ENCODE measurements around the gene HOMEZ. TPM values are rescaled to one million over a fixed set of nuclear protein-coding genes. Genes with fewer than 3 reads are reported as not detected.

The HOMEZ gene
- total and polyA plus RNA-seq, 2 experiments from 2014 or later, result 5.3 to 7.9 TPM

- Histone ChIP-seq H3F3A (replicated peaks; ENCODE audit: low read depth) (peaks cover 12% of the 10 kb centered on the region; the same call in 1 of the 2 replicates), H2AFZ (no peak overlapping the region), H4K20me1 (replicated peaks; ENCODE audit: insufficient read depth) (no peaks in the 10 kb centered on the region; the same call in 1 of the 2 replicates), H3K36me3 (ENCODE audit: insufficient read depth) (no peaks in the 10 kb centered on the region; the same call in 1 of the 2 replicates), H3K4me1 (ENCODE audit: insufficient read depth) (peaks cover 15% of the 10 kb centered on the region), H3K9me2 (ENCODE audit: insufficient read depth) (no peaks in the 10 kb centered on the region), H3K27ac (ENCODE audit: low read depth) (no peak overlapping the region), H3K27me3 (ENCODE audit: insufficient read depth) (peaks cover 22% of the 10 kb centered on the region), H3K4me2 (peak overlapping the region; percentile 96), H3K79me2 (replicated peaks; ENCODE audit: insufficient read depth) (peaks cover 11% of the 10 kb centered on the region; the same call in 1 of the 2 replicates), H3K4me3 (peak overlapping the region; percentile 85)
- Mint-ChIP-seq H3K4me3 (peak overlapping the region; percentile 94), H3K9me3 (no peaks in the 10 kb centered on the region; the same call in 2 of the 3 replicates), H3K4me1 (peaks cover 25% of the 10 kb centered on the region), H3K27me3 (ENCODE audit: insufficient read depth, low read depth, poor library complexity) (peaks cover 13% of the 10 kb centered on the region), H3K36me3 (ENCODE audit: low read depth) (peaks cover 24% of the 10 kb centered on the region; the same call in 2 of the 3 replicates), H3K27ac (no peak overlapping the region)
- DNase-seq (ENCODE audit: low spot score) (no peak), ATAC-seq (no peak)
- TF ChIP-seq ZNF114 (CRISPR knock-in tag; IDR thresholded peaks at IDR 0.05), result no peak
- TF ChIP-seq STAT1 (IDR thresholded peaks at IDR 0.05; ENCODE audit: unreplicated experiment), result no peak
- TF ChIP-seq EZH2 (IDR thresholded peaks at IDR 0.05; ENCODE audit: low read depth, unreplicated experiment), result no peak
- TF ChIP-seq POLR2AphosphoS5 (IDR thresholded peaks at IDR 0.05; ENCODE audit: low read depth), result no peak
- TF ChIP-seq ZNF462 (CRISPR knock-in tag; IDR thresholded peaks at IDR 0.05), result no peak
- TF ChIP-seq CTCF (conservative IDR thresholded peaks at IDR 0.05; ENCODE audit: low read depth in 2 of 2), result no peak
- TF ChIP-seq CREB1 (CRISPR knock-in tag; IDR thresholded peaks at IDR 0.05; ENCODE audit: low read depth), result no peak
- TF ChIP-seq JUNB (IDR thresholded peaks at IDR 0.05; ENCODE audit: unreplicated experiment), result no peak
- no peak for TF ChIP-seq NANOG (IDR thresholded peaks at IDR 0.05; ENCODE audit: borderline replicate concordance)
- no peak for TF ChIP-seq EZH2phosphoT487 (IDR thresholded peaks at IDR 0.05; ENCODE audit: unreplicated experiment)
- TF ChIP-seq ZNF331 (CRISPR knock-in tag; IDR thresholded peaks at IDR 0.05; ENCODE audit: low read depth), result no peak
- no peak for TF ChIP-seq REST (IDR thresholded peaks at IDR 0.05; ENCODE audit: unreplicated experiment)
- no peak for TF ChIP-seq ETS1 (IDR thresholded peaks at IDR 0.05)
These were observed 22.0 kb upstream of the HOMEZ start for GRCh38 chr14:23307687-23308644.
